Transverse colon (tissue), 4 donors: ENCODE measurements around the gene ANKMY2.

Experiments used
- CTCF ChIP-seq, 5 experiments: fragments of 200-600 bp in 3 of 5; fragments of 450-650 bp in 2 of 5; sonication (generic) in 3 of 5; IDR thresholded peaks; 1 replicate in 2 of 5; 2 replicates in 3 of 5; pipeline ENCODE4 v1.5.1; 2016 to 2017; ENCODE audit warnings: antibody characterized with exemption in 5 of 5, inconsistent platforms in 3 of 5, mild to moderate bottlenecking in 2 of 5, moderate library complexity in 1 of 5
- EP300 ChIP-seq: sonication (generic); formaldehyde crosslinking; IDR thresholded peaks from one replicate; pipeline ENCODE4 v1.6.1; 2017; ENCODE audit warnings: antibody characterized with exemption, low read depth
- POLR2A ChIP-seq: fragments of 450-650 bp; IDR thresholded peaks from one replicate; pipeline ENCODE4 v1.6.1; 2016; ENCODE audit warnings: antibody characterized with exemption, mild to moderate bottlenecking, moderate library complexity
- POLR2AphosphoS5 ChIP-seq, 3 donors: sonication (generic); formaldehyde crosslinking; IDR thresholded peaks; one replicate each; pipeline ENCODE4 v1.6.1; 2016; ENCODE audit warnings: antibody characterized with exemption in 3 of 3

- TF ChIP-seq CTCF (IDR thresholded peaks at IDR 0.05), result no peak
- no peak for TF ChIP-seq POLR2AphosphoS5 (IDR thresholded peaks at IDR 0.05)
- TF ChIP-seq POLR2A, result no peak
- TF ChIP-seq EP300, result no peak
Observed at GRCh38 chr7:16694806-16695205, 49.3 kb upstream of the ANKMY2 start.
